NOMO-1 treated with dmso at 0.1 percent for 144 hours (cell line): ENCODE results near the gene RYR3.

Experiments
- DNase-seq: peaks from one replicate; lab custom pipeline; 2025; ENCODE audit not compliant: unreplicated experiment; lab: John Stamatoyannopoulos, UW

RYR3 gene

DNA sequence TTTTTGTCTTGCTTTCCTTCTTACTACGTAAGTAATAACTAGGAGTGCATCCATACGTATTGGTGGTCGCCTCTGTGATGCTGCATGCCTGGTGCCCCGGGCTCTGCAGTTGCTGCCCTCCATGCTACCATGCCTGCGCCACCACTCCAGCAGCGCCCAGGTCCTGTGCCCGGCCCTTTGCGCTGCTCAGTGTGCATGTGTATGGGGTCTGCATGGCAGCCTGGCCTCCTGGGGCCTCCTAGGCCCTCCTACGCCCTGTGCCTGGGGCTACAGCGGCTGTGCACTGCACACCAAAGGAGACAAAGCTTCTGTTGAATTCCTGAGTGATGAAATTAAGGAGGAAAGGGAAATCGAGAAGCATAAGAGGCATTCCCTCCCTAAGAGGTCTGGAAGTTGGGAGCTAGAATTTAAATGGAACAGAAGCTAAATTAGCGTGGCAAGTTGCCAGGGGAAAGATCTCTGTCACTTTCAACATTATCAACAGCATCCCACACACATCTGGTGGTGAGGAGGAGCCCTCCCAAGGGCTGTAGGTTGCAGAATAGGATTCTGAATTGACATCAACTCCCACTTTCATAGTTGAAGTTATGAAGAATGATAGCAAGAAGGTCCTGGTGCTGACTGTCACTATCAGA is 382.5 kb downstream of the RYR3 start:
- no peak for DNase-seq

DNA sequence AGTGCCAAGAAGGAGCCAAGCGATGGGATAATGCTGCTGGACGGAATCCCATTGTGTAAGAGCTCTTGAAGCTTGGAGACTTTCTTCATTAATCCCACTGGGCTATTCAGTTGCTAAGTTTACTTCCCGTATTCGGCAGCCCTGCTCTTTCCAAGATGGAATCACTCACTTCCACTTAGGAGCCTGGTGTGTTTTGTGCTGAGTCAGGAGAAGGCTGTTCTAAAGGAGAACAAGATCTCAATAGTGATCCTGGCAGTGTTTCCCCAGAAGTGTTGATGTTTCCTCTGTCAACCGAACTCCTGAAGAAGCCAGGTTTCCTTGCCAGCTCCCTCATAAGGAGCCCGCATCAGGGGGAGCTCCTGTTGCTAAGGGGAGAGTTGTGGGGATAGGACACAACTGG is 387.4 kb downstream of the RYR3 start:
- DNase-seq = no peak

DNA sequence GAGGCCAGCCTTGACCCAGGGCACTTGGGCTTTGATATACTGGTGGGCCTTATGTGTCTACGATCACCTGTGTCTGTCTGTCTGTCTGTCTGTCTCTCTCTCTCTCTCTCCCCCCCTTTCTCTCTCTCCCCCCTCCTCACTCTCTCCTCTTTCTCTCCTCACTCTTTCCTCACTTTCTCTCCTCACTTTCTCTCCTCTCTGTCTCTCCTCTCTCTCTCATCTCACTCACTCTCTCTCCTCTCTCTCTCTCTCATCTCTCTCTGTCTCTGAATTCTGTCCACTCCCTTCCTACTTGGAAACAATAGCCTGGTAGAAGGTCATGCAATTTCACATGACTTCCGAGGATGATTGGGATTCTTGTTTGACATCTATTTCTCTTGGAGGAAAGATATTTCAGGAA is 388.4 kb downstream of the RYR3 start:
- no peak for DNase-seq

DNA sequence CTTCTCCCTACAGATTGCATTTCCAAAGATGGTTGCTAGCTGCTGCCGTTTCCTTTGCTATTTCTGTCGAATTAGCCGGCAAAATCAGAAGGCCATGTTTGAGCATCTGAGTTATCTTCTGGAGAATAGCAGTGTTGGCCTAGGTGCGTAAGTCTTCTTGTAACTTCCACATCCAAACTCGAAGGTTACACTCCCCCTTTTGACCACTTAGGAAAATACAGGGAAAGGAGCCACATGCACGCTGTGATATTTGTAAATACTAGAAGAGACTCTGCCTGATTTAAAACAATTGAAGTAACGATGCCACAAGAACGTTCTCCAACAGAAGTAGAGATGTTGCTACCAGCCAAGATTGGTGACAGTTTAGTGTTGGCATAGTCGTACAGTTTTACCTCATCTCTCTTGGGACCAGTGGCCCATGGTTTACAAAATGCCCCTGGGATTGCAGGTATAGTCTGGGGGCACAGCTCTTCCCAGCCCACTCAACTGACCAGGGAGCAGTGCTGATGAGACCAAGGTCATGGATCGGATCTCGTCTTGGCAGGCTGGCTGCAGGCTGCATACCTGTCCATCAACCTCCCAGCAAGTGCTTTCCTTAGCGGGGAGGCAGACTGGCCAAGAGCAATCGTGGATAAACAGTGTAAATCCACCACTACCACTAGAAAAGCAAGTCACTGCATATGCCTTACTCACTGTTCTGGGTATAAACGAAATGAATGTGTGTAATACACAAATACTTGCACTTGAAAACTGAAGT is 389.1 kb downstream of the RYR3 start:
- no peak for DNase-seq

DNA sequence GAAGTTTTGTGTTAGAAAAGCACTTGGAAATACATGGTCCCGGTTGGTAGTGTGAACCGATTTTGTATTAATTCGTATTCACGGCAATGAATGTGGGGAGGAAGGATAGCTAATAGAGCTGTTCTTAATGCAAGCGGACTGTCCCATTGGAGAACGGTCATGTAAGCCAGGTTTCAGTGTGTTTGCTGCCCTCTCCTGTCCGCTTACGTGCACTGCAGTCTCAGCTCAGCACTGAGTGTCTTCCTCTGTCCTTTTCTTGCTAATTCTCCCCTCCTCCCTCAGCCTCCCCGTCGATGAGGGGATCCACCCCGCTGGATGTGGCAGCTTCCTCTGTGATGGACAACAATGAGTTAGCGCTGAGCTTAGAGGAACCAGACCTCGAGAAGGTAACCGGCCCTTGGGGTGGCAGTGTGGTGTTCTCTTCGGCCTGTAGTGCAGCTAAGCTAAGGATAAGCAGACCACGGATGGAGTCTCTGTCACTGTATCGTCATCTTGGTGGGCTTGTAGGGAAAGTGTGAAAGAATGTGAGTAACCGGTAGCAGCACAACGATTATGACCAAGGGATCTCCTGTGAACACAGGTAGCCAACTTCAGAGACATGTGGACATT is 390.0 kb downstream of the RYR3 start:
- DNase-seq = peak; percentile 11

DNA sequence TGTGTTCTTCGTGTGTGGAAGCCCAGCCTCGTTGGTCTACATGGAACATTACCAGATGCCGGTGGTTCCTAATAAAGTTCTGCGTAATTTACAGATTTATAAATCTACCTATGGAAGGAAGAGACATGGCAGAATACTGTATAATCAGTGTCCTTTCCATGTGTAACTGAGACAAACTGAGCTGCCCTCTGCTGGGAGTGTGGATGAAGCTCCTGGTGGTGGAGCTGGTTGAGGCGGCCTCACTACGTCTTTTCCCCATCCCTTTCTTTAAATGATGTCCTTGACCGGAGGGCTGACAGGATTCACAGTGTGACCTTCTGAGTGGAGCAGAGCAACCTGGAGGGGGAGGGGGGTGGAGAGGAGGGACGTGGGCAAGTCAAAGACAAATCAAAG is 390.5 kb downstream of the RYR3 start:
- no peak for DNase-seq

DNA sequence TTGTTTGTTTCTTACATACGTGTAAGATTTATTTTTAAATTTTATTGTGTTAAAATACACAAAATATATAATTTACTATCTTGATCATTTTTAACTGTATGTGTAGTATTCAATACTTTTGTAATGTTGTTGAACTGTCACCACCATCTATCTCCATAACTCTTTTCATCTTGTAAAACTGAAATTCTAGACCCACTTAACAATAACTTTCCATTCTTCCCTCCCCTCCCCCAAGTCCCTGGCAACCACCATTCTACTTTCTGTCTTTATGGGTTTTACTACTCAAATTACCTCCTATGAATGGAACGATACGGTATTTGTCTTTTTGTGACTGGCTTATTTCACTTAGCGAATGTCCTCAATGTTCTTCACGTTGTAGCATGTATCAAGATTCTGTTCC is 395.4 kb downstream of the RYR3 start:
- no peak for DNase-seq

DNA sequence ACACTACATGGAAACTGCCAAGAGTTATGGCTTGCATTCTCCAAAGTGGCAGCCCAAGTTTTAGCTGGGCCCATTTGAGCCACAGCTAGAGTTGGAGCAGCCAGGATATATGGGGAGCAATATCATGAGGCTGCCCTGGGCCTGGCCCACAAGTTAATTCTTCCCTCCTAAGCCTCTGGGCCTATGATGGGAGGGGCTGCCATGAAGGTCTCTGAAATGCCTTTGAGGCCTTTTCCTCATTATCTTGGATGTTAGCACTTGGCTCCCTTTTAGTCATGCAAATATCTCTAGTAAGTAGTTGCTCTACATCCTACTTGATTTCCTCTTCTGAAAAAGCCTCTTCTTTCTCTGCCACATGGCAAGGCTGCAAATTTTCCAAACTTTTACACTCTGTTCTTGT is 400.0 kb downstream of the RYR3 start:
- no peak for DNase-seq

DNA sequence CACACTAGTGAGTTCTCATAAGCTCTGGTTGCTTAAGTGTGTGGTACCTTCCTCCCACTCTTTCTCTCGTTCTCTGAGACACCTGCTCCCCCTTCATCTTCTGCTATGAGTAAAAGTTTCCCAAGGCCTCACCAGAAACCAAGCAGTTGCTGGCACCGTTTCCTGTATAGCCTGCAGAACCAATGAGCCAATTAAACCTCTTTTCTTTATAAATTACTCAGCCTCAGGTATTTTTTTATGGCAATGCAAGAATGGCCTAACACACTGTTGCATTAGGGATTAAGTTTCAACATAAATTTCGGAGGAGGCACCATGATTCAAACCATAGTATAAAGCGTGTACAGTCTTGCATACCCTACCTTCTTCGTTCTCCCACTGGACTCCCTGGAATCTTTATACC is 405.3 kb downstream of the RYR3 start:
- no peak for DNase-seq

DNA sequence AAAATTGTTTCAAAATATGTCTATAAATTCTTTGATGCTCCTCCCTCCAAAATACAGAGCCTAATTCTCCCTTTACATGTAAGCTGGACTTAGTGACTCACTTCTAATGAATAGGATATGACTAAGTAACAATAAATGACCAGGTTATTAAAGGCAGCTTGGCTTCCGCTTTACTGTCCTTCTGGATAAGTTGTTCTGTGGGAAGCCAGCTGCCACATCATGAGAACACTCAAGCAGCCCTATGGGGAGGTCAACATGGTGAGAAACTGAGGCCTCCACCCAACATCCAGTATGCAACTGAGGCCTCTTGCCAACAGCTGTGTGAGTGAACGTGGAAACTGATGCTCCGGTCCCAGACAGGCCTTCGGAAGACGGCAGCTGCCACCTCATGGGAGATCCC is 410.2 kb downstream of the RYR3 start:
- DNase-seq = no peak

DNA sequence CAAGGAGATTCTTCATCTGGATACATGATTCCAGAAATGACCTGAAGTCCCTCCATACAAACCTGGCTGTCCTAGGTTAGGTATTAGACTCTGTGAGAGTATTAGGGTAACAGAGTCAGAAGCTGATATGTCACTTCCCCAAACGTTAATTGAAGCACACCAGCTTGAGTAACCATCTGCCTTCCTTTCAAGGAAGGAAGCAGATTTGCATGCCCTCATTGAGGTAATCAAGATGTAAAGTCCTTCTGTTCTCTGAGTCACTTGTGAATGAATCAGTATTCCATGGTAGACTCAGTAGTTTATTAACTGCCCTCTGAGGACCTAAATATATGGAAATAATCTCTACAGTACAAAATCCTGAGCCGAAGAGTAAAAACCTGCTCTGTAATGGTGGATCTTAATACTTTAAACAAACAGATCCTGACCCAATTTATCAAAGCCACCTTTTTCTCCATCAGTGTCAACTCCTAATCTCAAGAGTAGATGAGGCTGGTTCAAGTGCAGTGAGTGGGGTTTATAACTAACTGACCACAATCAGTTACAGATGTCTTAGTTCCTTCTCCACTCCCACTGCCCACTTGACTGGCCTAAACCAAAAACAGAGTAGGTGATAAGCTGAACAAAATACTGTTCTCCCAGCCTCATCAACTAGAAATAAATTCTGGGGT is 411.4 kb downstream of the RYR3 start:
- DNase-seq = peak; percentile 86

DNA sequence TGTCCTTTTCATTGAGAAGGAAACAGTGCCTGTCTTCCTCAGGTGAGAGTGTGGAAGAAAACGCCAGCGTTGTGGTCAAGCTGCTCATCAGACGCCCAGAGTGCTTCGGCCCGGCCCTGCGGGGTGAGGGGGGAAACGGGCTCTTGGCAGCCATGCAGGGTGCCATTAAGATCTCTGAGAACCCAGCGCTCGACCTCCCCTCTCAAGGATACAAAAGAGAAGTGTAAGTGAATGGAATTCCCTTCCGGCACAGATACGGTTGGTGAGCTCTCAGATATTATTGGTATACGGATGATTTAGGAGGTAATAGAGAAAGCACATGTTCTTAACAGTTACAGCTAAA is 411.9 kb downstream of the RYR3 start:
- DNase-seq = no peak

DNA sequence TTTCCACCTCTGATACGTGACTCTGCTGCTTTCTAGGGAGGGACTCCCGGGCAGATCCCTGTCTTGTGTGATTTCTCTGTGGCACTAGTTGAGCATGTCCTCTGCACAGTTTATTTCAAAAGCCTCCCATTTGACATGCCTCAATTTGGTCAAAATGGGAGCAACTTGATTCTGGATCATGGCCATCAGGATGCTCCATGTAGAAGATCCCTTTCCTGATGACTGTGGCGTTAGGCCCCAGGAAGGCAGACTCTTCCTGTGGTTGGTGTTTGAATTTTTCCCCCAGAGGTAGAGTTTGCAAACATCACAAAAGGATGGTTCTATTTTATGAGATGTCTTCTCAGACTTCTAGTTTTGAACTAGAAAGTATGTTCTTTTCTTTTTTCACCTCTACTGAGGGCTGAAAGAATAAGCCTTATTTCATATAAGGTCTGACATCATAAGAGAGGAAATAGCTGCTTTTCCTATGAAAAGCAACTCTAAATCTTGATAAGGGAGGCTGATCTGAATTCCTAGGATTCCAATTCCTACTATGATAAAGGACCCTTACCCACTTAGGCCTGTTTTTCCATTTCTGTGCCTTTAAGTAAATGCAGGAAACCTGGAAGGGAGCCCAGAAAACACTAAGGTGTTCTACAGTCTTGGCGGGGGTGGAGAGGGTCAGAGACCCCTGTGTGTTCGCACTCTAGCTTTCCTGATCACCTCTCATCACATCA is 413.7 kb downstream of the RYR3 start:
- no peak for DNase-seq

DNA sequence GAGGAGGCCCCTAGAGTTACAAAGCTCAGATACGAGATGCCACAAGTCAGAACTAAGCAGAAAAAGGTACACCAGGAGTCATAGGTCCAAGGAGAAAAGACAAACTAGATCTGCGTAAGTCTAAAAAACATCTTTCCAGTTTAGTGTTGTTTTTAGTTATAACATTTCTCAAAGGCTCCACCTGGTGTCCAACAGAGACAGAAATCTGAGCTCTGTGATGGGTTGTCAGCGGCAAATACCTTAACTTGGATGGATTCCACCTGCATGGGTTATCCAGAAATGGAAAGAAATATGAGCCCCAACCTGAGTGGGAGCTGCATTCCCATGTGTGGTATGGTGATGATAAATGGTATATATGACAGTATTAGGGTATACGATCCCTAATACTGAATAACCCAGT is 418.9 kb downstream of the RYR3 start:
- no peak for DNase-seq

DNA sequence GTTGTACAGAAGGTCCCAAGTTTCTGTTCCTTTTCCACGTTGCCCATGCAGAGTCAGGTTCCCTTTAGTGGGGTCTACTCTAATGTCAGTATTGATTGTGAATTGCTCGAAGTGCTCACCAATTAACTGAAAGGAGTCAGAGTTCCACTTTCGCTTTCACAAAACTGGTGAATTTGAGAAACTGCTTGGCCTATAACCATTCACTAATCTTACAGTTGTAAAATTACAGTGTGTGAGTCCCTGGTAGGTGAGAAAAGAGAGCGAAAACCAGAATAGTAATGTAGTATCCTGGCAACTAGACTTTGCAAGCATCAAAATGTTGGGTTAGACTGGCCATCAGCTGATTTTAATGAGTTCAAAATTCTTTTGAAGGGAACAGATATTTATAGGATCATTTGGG is 420.0 kb downstream of the RYR3 start:
- DNase-seq = peak; percentile 41

DNA sequence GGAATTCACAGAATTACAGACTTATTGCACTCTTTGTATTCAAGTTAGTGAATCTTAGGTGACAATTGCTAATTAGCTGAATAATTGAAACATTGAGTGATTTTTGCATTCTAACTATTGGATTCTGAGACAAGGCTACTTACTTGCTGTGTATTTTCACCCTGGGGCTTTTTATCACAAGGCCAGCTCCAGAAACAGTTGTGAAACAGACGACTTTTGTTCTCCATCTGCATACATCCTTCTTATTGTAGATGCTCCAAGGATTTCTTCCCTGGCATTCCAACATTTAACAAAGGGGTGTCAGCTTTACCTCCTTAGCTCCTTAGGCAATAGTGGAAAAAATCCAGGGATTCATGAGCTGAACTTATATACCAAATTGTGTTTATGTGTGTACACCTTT is 424.4 kb downstream of the RYR3 start:
- no peak for DNase-seq

DNA sequence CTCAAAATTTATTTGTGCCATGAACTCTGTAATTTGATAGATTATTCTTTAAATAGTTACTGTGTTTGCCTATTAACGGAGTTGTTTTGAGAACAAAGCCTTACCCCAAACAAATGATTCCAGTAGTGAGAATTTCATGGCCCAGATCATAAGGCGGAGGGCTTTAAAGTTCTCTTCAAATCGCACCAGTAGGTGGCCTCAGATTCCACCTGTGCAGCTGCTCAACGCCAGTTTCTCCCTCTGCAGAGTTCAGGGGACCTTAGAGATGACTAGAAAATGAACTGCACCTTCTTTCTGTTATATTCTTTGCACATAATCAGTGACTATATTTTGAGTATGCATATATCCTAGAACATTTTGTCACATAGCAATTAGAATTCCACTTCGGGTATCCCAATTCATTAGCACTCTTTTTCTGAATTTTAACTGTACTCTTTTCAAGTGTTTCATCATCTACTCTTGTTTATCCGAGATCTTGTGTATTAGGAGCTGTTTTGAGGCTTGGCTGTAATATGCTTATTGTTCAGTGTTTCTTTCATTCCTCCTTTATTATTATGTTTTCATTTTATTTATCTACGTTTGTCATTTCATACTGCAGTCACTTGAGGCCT is 425.0 kb downstream of the RYR3 start:
- DNase-seq = no peak

DNA sequence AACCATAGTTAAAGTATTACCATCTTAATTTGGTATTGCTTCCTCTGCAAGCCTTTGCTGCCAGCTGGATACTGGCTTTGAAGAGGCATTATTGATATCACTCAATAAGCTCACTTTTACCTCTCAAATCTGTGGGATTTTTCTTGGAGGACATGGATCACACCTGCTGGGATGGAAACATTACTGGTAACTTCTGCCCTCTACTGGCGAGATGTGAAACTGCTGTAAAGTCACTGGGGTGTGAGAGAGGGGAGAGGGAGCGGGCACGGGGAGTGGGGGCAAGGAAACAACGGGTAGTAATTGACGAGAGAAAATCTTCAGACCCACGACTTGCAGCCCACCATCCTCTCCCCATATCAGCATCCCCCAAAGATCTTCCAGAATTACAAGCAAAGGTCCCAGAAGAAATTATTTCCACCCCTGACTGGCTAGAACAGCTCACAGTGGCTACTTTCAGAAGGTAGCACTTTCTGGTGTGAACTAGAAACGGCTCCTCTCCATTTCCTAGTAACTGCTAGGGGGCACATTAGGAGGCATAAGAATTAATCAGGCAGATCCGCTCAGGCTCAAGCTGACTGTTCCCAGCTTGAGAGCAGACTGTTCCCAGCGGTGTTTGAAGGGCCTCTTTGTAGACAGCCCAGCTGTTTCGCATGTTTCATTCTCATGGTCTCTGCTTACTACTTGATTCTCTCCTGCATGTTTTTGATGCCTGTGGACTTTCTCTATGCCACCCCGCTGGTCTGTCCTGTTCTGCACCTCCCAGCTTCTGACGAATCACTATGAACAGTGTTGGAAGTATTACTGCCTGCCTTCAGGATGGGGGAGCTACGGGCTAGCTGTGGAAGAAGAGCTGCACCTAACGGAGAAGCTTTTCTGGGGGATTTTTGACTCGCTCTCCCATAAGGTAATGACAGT is 427.2 kb downstream of the RYR3 start:
- no peak for DNase-seq

DNA sequence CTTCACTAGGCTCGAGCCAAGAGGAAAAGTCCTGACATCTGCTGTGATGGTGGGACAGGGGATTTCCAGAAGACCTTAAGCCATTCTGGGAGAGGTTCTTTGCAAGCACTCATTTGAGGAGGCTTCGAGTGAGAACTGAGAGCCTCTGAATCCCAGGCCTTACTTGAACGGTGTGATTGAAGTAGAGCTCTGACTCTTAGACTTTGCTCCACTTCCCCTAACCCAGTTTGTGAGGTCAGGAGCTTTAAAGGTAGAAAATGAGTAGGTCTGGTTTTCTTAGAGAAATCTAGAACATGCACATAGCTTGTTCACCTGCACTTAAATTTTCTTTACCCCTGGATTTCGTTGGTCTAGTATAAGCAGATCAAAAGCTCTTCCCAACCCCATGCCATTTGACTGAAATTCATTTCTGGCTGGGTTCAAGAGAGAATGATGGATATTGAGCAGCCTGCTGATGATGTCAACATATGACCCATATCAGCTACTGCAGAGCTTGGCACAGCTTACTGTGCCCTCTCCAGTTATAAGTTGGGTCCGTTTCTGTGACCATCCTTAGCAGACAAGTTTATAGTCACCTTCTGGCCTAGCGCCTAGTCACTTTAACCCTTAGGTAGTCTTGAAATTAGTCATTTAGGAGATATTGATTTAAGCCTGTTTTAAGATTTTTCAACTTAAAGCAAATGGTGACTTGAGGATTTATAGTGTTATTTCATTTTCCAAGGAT is 428.3 kb downstream of the RYR3 start:
- no peak for DNase-seq
